ENCODE data around the gene HS2ST1.

DNA sequence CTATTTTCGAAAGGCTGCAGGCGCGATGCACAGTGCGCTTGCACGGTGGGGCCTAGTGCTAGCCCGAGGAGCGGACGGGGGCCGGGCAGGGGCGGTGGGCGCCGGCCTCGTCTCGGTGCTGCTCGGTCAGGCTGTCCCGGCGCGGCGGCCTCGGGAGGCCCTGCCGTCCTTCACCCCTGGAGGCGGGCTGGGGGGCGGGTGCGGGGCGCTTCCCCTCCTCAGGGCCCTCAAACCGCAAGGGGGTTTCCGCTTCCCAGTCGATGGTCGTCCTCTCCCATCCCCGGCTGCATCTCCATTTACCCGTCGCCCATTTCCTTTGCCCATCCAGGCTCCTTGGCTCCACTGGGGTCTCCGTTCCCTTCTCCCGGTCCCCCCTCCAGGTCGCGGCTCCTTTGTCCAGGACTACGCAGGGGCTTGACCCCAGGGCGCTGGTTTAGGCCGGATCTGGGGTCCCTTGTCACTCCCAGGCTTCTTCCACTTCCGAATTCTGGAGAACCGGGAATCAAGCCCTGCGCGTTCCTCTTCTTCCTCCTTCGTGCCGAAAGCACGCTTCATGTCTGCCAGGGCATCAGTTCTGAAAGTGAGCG, 217.9 kb downstream of the HS2ST1 start:
- TF ChIP-seq POLR2AphosphoS5 (IDR thresholded peaks at IDR 0.05): no peak
- no peak for TF ChIP-seq CTCF (IDR thresholded peaks at IDR 0.05)
- TF ChIP-seq POLR2A (IDR thresholded peaks at IDR 0.05): no peak

All from sigmoid colon (tissue), 4 donors.